ENCODE data around the gene MMP23B.

Gene MMP23B

GRCh38 chr1:1620433-1621139 is 11.4 kb upstream of the MMP23B start:
- no peak for DNase-seq (ENCODE audit: low read depth)

DNA sequence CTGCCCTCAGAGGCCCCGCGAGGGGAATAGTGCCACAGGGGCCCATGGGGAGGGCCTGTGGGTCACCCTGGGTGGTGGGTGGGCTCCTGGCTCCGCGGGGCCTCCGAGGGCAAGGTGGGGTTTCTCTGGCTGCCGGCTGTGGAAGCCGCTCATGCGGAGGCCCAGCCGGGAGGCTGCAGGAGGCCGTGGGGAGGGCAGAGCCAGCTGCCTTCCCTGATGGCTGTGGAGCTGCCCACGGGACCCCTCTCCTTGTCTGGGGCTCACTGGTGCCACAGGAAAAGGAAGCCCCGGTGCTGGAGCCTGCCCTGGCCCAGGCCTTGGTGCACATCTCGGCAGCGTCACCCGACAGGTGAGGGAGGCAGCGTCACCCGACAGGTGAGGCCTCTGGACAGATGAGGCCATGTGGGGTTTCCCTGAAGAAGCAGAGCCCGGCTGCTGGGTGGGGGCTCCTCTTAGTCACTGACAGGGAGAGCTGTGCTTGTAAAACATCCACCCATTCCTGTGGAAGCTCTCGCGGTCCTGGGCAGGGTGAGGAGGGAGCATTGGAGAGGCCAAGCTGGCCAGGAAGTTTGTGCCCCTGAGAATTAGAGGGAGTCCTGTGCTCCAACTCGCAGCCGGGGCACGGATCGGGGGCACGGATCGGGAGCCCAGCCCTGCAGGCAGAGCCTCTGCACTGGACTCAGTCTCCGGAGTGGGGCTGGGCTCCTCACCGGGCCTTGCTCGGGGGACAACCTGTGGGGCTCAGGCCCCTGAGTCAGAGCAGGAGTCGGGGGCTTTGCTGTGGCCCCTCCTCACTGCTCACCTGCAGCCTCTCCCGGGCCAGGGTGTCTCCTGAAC is 10.6 kb upstream of the MMP23B start:
- no peak for DNase-seq (ENCODE audit: low read depth)

DNA sequence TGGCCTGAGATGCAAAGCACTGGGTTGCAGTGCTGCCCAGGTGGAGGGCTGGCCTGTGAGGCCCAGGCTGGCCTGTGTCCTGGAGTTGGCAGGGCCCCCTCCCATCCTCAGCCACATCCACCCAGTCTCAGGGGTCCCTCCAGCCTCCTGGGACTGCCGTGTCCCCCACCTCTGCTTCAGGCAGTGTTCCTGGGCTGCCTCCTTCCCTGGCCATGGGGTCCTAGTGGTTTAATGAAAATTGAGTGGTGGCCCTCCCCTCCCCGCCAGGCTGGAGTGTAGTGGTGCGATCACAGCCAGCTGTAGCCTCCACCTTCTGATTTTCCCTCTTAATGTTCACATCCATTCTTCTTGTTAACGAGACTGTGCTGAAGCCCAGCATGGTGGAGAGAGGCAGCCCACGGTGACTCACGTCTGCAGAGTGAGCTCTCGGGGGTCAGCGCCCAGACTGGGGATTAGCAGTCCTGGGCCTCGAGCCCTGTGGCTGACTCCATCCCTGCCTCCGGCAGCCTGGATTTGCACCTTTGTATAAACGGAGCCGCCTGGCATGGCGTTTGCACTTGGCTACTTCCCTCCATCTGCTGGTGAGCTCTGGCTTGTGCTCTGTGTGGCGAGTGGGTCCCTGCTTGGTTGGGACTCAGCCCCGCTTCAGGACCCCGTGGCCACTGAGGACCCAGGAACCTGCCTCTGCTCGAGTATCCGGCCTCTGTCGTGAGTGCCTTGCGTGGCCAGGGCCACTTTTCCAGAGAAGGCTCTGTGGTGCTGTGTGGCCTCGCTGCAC is 9.8 kb upstream of the MMP23B start:
- peak; percentile 84 for DNase-seq (ENCODE audit: low read depth)

DNA sequence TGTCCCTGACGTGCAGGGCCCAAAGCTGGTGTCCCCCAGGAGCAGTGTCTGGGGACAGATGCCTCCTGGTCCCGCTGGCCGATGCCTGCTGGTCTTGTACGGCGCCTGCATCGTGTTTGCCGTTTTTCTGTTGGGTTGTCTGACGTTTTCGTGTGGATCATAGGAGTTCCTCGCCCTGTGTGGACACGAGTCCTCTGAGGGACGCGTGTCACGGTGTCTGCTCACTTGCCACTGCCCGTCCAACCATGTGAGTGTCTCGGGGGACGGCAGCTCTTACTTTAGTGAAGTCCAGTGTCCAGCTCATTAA is 9.2 kb upstream of the MMP23B start:
- no peak for DNase-seq (ENCODE audit: low read depth)

DNA sequence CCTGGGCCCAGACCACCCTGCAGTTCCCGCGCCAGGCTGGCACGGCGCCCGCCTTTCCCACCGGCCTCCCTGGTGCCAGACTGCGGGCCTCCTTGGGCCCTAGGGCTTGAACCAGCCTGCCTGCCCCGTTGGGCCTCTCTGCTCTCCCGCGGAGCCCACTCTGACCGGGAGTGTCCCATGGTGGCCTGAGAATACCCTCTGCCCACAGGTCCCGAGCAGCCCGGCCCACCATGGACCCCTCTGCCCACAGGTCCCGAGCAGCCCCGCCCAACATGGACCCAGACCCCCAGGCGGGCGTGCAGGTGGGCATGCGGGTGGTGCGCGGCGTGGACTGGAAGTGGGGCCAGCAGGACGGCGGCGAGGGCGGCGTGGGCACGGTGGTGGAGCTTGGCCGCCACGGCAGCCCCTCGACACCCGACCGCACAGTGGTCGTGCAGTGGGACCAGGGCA is 8.8 kb upstream of the MMP23B start:
- no peak for DNase-seq (ENCODE audit: low read depth)

DNA sequence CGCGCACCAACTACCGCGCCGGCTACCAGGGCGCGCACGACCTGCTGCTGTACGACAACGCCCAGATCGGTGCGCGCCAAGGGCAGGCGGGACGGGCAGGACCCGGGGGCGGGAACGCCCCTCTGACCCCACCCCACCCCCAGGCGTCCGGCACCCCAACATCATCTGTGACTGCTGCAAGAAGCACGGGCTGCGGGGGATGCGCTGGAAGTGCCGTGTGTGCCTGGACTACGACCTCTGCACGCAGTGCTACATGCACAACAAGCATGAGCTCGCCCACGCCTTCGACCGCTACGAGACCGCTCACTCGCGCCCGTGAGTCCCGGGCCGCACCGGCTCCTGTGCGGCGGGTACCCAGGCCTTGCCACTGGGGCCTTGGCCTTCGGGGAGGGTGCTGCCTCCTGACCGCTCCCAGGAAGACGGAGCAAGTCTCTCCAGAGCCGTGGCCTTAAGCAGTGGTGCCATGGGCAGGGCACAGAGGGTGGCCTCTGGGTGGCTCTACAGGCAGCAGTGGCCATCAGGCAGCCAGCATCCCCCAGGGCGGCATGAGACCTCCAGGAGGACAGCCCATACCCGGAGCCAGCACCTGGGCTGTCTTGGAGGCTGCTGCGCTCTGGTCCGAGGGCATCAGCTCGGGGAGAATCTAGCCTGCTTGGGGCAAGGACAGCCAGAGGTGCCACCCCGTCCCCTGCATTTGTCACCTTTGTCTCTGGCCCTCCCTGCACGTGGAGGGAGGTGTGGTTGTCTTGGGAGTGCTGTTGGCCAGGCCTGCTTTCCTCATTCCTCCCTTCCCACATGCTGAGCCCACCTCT is 8.1 kb upstream of the MMP23B start:
- no peak for DNase-seq (ENCODE audit: low read depth)

DNA sequence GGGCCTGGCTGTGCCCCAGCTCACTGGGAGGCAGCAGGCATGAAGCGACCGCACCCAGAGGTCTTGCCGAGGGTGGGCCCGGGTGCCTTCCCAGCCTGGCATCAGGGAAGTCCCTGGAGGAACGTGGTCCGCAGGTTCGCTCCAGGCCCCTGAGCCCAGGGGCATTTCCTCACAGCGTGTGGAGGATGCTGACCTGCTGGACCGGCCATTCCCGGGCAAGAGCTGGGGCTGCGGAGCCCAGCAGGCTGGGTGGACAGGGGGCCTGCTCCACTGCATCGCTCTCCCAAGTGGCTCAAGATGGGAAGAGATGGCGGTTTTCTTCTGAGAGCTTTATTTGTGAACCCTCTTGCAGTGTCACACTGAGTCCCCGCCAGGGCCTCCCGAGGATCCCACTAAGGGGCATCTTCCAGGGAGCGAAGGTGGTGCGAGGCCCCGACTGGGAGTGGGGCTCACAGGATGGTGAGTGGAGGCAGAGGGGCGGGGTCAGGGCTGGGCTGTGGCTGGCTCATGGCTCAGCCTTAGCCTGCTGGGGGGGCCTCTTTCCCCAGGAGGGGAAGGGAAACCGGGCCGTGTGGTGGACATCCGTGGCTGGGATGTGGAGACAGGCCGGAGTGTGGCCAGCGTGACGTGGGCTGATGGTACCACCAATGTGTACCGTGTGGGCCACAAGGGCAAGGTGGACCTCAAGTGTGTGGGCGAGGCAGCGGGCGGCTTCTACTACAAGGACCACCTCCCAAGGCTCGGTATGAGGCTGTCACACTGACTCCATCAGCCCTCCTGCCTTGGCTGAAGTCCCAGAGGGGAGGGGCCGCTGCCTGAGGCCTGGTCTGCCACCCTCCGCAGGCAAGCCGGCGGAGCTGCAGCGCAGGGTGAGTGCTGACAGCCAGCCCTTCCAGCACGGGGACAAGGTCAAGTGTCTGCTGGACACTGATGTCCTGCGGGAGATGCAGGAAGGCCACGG is 7.2 kb upstream of the MMP23B start:
- DNase-seq (ENCODE audit: low read depth), result no peak

DNA sequence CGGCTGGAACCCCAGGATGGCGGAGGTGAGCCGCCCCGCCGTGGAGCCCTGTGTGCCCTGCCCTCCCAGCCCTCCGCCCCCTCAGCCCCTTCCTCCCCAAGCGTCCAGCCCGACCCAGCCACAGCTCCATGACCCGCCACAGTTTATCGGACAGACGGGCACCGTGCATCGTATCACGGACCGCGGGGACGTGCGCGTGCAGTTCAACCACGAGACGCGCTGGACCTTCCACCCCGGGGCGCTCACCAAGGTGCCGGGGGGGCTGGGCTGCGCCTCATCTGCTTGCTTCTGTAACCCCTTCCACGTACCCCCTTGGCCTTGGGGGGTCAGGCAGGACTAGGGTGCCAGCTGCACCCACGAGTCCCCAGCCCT is 6.6 kb upstream of the MMP23B start:
- no peak for DNase-seq (ENCODE audit: low read depth)

GRCh38 chr1:1625824-1626206 is 6.2 kb upstream of the MMP23B start:
- no peak for DNase-seq (ENCODE audit: low read depth)

DNA sequence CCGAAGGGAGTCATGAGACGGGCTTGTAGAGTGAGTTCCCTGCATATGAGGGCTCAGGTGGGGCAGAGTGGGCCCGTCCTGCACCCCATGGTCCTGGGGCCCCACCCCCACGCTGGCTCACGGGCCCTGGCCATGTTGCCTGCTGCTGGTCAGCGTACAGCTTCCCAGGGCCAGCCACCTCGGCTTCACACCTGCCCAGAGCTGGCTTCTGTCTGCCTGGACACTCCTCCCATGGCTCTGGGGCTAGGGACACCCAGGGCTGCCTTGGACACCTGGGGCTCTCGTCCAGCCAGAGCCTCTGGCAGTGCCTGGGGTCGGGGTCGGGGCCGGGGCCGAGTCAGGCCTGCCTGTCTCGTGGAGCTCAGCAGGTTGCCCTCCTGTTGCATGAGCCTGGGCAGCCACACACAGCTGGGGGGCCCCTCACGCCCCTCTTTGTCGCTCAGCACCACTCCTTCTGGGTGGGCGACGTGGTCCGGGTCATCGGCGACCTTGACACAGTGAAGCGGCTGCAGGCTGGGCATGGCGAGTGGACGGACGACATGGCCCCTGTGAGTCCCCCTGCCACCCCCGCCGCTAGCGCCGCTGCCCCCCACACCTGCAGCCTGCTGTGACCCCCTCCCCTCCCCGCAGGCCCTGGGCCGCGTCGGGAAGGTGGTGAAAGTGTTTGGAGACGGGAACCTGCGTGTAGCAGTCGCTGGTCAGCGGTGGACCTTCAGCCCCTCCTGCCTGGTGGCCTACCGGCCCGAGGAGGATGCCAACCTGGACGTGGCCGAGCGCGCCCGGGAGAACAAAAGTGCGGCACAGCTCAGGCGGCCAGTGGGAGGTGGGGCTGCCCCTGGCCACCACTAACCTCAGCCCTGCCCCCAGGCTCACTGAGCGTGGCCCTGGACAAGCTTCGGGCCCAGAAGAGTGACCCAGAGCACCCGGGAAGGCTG is 5.5 kb upstream of the MMP23B start:
- DNase-seq (ENCODE audit: low read depth), result no peak

DNA sequence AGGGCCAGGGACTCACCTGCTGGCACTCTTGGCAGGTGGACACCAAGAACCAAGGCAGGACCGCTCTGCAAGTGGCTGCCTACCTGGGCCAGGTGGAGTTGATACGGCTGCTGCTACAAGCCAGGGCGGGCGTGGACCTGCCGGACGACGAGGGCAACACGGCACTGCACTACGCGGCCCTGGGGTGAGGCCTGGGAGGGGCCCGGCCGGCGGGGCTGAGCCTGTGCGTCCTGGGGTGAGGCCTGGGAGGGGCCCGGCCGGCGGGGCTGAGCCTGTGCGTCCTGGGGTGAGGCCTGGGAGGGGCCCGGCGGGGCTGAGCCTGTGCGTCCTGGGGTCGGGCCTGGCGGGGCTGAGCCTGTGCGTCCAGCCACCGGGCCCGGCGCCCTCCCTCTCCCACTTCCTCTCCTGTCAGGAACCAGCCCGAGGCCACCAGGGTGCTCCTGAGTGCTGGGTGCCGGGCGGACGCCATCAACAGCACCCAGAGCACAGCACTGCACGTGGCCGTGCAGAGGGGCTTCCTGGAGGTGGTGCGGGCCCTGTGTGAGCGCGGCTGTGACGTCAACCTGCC is 4.6 kb upstream of the MMP23B start:
- DNase-seq (ENCODE audit: low read depth), result no peak

DNA sequence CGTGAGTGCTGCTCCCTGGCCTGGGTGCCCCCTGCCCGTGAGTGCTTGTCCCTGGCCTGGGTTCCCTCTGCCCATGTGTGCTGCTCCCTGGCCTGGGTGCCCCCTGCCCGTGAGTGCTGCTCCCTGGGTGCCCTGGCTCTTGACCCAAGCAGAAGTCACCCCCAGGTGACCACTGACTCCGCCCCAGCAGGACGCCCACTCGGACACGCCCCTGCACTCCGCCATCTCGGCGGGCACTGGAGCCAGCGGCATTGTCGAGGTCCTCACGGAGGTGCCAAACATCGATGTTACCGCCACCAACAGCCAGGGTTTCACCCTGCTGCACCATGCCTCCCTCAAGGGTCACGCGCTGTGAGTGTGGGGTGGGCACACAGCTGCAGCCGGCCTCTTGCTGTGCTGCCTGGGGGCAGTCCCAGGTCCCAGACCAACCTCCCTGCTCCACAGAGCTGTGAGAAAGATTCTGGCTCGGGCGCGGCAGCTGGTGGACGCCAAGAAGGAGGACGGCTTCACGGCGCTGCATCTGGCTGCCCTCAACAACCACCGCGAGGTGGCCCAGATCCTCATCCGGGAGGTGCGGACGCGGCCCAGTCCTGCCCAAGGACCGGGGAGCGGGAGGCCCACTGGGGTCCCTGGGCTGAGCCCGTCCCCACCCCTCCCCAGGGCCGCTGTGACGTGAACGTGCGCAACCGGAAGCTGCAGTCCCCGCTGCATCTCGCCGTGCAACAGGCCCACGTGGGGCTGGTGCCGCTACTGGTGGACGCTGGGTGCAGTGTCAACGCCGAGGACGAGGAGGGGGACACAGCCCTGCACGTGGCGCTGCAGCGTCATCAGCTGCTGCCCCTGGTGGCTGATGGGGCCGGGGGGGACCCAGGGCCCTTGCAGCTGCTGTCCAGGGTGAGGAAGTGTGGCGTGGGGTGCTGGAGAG is 3.9 kb upstream of the MMP23B start:
- DNase-seq (ENCODE audit: low read depth), result no peak

DNA sequence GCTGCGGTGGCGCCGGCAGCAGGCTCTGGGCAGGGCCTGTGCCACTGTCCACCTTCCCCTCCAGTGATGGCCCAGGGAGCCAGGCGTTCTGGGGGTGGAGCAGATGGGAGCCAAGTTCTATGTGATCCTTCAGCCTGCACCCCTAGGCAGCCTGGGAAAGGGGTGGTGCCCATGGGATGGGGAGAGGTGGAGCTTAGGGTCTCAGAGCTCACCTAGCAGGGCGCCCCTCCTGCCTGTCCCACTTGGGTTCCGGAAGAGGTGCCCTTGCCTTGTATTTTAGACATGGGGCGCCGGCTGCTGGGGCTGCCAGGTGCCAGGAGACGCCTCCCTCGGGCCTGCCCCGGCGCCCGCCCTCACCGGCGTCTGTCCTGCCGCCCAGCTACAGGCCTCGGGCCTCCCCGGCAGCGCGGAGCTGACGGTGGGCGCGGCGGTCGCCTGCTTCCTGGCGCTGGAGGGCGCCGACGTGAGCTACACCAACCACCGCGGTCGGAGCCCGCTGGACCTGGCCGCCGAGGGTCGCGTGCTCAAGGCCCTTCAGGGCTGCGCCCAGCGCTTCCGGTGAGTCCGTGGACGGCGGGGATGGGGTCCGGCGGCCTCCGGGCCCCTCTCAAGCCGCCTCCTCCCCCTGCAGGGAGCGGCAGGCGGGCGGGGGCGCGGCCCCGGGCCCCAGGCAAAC is 3.1 kb upstream of the MMP23B start:
- DNase-seq (ENCODE audit: low read depth), result no peak

- DNase-seq (ENCODE audit: low read depth), result no peak
These were observed 2.4 kb upstream of the MMP23B start for GRCh38 chr1:1629430-1630190.

- peak; percentile 83 for DNase-seq (ENCODE audit: low read depth)
These were observed 1.6 kb upstream of the MMP23B start for GRCh38 chr1:1630191-1630964.
